ENCODE data around the gene GRIN3B.

DNA sequence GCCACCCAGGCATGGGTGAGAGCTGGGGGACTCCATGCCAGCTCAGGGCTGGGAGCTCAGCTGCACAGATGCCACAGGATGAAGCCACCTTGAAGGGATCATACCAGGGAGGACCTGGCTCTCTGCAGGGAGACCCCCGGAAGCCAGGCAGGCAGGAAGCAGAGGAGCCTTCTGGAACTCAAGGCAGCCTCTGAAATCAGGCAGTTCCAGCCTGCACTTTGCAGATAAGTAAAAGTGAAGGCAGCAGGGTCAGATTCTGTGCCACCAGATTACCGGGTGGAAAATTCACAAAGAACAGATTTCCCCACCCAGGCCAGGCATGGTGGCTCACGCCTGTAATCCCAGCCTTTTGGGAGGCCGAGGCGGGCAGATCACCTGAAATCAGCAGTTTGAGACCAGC, 18.2 kb downstream of the GRIN3B start:
- TF ChIP-seq TAF1 (IDR thresholded peaks at IDR 0.05; ENCODE audit: borderline replicate concordance, low read depth, low read length): no peak
- no peak for TF ChIP-seq POLR2AphosphoS5 (IDR thresholded peaks at IDR 0.05; ENCODE audit: low read depth, low read length)

All from GM12892 (cell line).